Measurements from ENCODE around the gene BTK. TPM values are rescaled to one million over a fixed set of nuclear protein-coding genes. Genes with fewer than 3 reads are reported as not detected.
A peak's percentile ranks its signal among the peaks of the same experiment; 100 is the strongest.

The BTK gene
- total and polyA plus RNA-seq, 2 experiments from 2014 or later, result not detected

DNA sequence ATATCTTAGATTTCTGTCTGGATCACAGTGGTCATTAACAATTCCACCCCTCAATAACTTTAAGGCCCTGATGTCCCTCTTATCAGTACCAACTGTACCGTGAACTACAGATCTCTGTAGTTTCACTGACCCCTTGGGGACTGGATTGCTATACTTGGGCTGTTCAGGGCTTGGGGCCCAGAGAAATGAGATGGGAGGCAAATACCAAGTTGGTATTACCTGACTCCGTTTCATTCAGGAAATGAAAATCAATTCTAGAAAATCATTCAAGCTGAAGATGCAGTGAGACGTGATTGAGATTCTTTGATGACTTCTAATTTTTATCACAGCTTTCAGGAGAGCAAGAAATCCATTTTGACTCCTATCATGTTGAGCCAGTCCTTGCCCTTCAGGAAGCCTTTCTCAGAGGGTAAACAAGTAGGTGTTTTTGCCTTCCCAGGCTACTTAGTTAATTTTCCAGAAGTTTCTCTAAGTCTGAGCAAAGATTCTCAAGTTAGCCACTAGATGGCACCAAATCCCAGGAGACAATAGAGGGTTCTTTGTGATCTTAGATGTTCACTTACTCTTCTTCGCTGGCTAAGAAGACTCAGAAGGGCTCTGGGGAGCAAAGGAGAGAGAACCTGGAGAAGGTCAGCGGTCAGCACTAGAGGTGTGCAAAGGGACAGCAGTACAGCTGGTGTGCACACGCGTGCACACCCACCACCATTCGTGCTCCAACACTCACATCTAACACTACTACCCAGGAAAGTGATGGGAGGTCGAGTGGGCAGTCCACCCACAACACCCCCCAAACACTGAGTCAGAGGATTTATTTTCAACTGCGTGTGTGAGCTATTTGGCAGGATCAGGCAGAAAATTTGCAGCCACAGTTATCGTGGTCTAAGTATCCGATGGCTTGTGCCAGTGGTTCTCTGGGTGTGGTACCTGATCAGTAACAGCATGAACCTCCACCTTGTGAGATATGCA is 29.5 kb upstream of the BTK start:
- Histone ChIP-seq H3F3A (ENCODE audit: insufficient read depth) (0 out of 2 replicates have a peak, but pooled peaks cover 4% of the 10 kb centered on the region), H3K27ac (peak overlapping the region; percentile 43), H3K9ac (peak overlapping the region; percentile 18; the same call in 1 of the 2 replicates), H3K4me2 (ENCODE audit: unreplicated experiment) (peak overlapping the region; percentile 20), H4K20me1 (ENCODE audit: insufficient read depth) (no peaks in the 10 kb centered on the region), H3K4me1 (ENCODE audit: insufficient read depth) (peaks cover 13% of the 10 kb centered on the region; the same call in 1 of the 2 replicates), H3K4me3 (no peak overlapping the region), H3K27me3 (replicated peaks; ENCODE audit: insufficient read depth) (no peaks in the 10 kb centered on the region), H3K79me2 (ENCODE audit: insufficient read depth) (peaks cover 43% of the 10 kb centered on the region), H2AFZ (0 out of 2 replicates have a peak overlapping the region, but pooled peaks have one; percentile 24), H3K9me2 (ENCODE audit: insufficient read depth) (no peaks in the 10 kb centered on the region), H3K36me3 (ENCODE audit: low read depth) (no peaks in the 10 kb centered on the region), H3K9me3 (ENCODE audit: low read depth) (no peaks in the 10 kb centered on the region)
- WGBS, 2 experiments (ENCODE audit: low coverage in 1 of 2, low lambda C conversion rate in 2 of 2, missing lambda C conversion rate in 2 of 2), result 14 to 20% methylated on average over 8 to 10 of the region's 12 CpGs
- DNase-seq, result peak; percentile 66
- in situ Hi-C loops (cut with MboI), result loop anchor here (25.0 kb wide), 1 partner anchor 222 kb away; no protein-coding TSS in a partner anchor
- TF ChIP-seq EZH2phosphoT487 (IDR thresholded peaks at IDR 0.05; ENCODE audit: insufficient read depth, low read depth), result no peak
- TF ChIP-seq EZH2 (IDR thresholded peaks at IDR 0.05; ENCODE audit: insufficient read depth, poor library complexity, severe bottlenecking), result no peak

DNA sequence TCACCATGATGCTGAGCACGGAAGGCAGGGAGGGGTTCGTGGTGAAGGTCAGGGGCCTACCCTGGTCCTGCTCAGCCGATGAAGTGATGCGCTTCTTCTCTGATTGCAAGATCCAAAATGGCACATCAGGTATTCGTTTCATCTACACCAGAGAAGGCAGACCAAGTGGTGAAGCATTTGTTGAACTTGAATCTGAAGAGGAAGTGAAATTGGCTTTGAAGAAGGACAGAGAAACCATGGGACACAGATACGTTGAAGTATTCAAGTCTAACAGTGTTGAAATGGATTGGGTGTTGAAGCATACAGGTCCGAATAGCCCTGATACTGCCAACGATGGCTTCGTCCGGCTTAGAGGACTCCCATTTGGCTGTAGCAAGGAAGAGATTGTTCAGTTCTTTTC is 26.0 kb upstream of the BTK start:
- TF ChIP-seq EZH2phosphoT487 (IDR thresholded peaks at IDR 0.05; ENCODE audit: insufficient read depth, low read depth), result no peak
- no peak for TF ChIP-seq EZH2 (IDR thresholded peaks at IDR 0.05; ENCODE audit: insufficient read depth, poor library complexity, severe bottlenecking)
- H3K36me3 ChIP-seq (ENCODE audit: low read depth), result no peaks in the 10 kb centered on the region
- WGBS, 2 experiments (ENCODE audit: low coverage in 1 of 2, low lambda C conversion rate in 2 of 2, missing lambda C conversion rate in 2 of 2), result 42 to 47% methylated on average over 10 of the region's 10 CpGs
- peaks cover 67% of the 10 kb centered on the region for H3K79me2 ChIP-seq (ENCODE audit: insufficient read depth)
- no peak overlapping the region for H3K4me3 ChIP-seq
- peaks cover 21% of the 10 kb centered on the region; the same call in 1 of the 2 replicates for H3K4me1 ChIP-seq (ENCODE audit: insufficient read depth)
- 0 out of 2 replicates have a peak, but pooled peaks cover 4% of the 10 kb centered on the region for H3F3A ChIP-seq (ENCODE audit: insufficient read depth)
- DNase-seq, result no peak
- no peak overlapping the region for H3K9ac ChIP-seq
- no peak overlapping the region for H2AFZ ChIP-seq
- H3K27ac ChIP-seq, result no peak overlapping the region
- H3K9me3 ChIP-seq (ENCODE audit: low read depth), result no peaks in the 10 kb centered on the region
- H3K27me3 ChIP-seq (replicated peaks; ENCODE audit: insufficient read depth), result no peaks in the 10 kb centered on the region
- in situ Hi-C loops (cut with MboI), result loop anchor here (25.0 kb wide), 1 partner anchor 225 kb away; no protein-coding TSS in a partner anchor
- no peaks in the 10 kb centered on the region; the same call in 1 of the 2 replicates for H4K20me1 ChIP-seq (ENCODE audit: insufficient read depth)
- H3K4me2 ChIP-seq (ENCODE audit: unreplicated experiment), result no peak overlapping the region
- H3K9me2 ChIP-seq (ENCODE audit: insufficient read depth), result no peaks in the 10 kb centered on the region

DNA sequence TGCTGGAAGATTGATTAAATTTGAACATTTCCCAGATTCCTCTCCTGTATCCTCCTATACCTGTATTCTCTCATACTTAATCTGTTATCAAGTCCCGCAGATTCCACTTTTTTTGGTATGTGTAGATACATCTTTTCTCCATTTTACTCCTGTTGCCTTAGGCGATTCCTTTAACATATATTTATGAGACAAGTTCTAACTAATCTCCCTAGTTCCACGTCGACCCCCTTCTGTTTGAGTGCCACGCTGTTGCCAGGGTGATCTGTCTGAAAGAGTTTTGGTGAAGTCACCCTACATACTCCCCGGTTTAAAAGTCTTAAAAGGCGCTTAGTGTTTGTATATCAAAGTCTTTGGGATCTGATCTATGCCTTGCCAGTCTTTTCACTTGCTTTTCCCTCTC is 24.5 kb upstream of the BTK start:
- Histone ChIP-seq H4K20me1 (ENCODE audit: insufficient read depth) (no peaks in the 10 kb centered on the region; the same call in 1 of the 2 replicates), H3K4me3 (peak overlapping the region; percentile 93), H3K27me3 (replicated peaks; ENCODE audit: insufficient read depth) (no peaks in the 10 kb centered on the region), H2AFZ (no peak overlapping the region), H3K9ac (peak overlapping the region; percentile 100), H3K27ac (peak overlapping the region; percentile 27; the same call in 1 of the 2 replicates), H3K4me2 (ENCODE audit: unreplicated experiment) (peak overlapping the region; percentile 99), H3K9me2 (ENCODE audit: insufficient read depth) (no peaks in the 10 kb centered on the region), H3K4me1 (ENCODE audit: insufficient read depth) (0 out of 2 replicates have a peak, but pooled peaks cover 24% of the 10 kb centered on the region), H3K9me3 (ENCODE audit: low read depth) (no peaks in the 10 kb centered on the region), H3K36me3 (ENCODE audit: low read depth) (no peaks in the 10 kb centered on the region), H3K79me2 (ENCODE audit: insufficient read depth) (peaks cover 81% of the 10 kb centered on the region), H3F3A (ENCODE audit: insufficient read depth) (0 out of 2 replicates have a peak, but pooled peaks cover 4% of the 10 kb centered on the region)
- in situ Hi-C loops (cut with MboI), result loop anchor here (25.0 kb wide), 1 partner anchor 227 kb away; no protein-coding TSS in a partner anchor
- 58 to 61% methylated on average over 7 of the region's 7 CpGs for WGBS, 2 experiments (ENCODE audit: low coverage in 1 of 2, low lambda C conversion rate in 2 of 2, missing lambda C conversion rate in 2 of 2)
- TF ChIP-seq EZH2phosphoT487 (IDR thresholded peaks at IDR 0.05; ENCODE audit: insufficient read depth, low read depth), result no peak
- TF ChIP-seq EZH2 (IDR thresholded peaks at IDR 0.05; ENCODE audit: insufficient read depth, poor library complexity, severe bottlenecking), result no peak
- peak; percentile 22 for DNase-seq

DNA sequence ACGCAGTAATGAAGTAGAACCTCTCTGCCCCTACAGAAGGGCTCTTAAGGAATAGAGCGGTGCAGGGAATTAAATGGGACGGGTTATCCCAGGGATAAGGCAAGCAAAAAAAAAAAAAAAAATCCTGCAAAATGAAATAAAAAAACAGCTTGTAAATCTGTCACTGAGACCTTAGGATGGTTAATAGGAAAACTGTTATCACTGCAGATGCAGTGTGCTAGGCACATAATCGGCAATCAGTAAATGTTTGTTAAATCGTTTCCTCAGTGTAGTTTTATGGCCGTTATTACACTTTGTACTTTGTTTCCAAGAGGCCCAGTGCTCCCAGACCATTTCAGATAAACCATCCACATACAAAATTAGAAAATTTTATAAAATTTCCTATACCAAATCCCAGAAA is 23.1 kb upstream of the BTK start:
- no peaks in the 10 kb centered on the region; the same call in 1 of the 2 replicates for H4K20me1 ChIP-seq (ENCODE audit: insufficient read depth)
- no peaks in the 10 kb centered on the region for H3K9me3 ChIP-seq (ENCODE audit: low read depth)
- H3F3A ChIP-seq (ENCODE audit: insufficient read depth), result 0 out of 2 replicates have a peak, but pooled peaks cover 4% of the 10 kb centered on the region
- in situ Hi-C loops (cut with MboI), result loop anchor here (25.0 kb wide), 1 partner anchor 228 kb away; no protein-coding TSS in a partner anchor
- peak overlapping the region; percentile 93 for H3K4me3 ChIP-seq
- 0 to 1% methylated on average over 6 of the region's 6 CpGs for WGBS, 2 experiments (ENCODE audit: low coverage in 1 of 2, low lambda C conversion rate in 2 of 2, missing lambda C conversion rate in 2 of 2)
- H3K4me1 ChIP-seq (ENCODE audit: insufficient read depth), result 0 out of 2 replicates have a peak, but pooled peaks cover 24% of the 10 kb centered on the region
- DNase-seq, result peak; percentile 40
- H3K36me3 ChIP-seq (ENCODE audit: low read depth), result no peaks in the 10 kb centered on the region
- no peaks in the 10 kb centered on the region for H3K27me3 ChIP-seq (replicated peaks; ENCODE audit: insufficient read depth)
- H3K9ac ChIP-seq, result peak overlapping the region; percentile 100
- TF ChIP-seq EZH2 (IDR thresholded peaks at IDR 0.05; ENCODE audit: insufficient read depth, poor library complexity, severe bottlenecking), result no peak
- TF ChIP-seq EZH2phosphoT487 (IDR thresholded peaks at IDR 0.05; ENCODE audit: insufficient read depth, low read depth), result no peak
- H3K79me2 ChIP-seq (ENCODE audit: insufficient read depth), result peaks cover 85% of the 10 kb centered on the region
- no peaks in the 10 kb centered on the region for H3K9me2 ChIP-seq (ENCODE audit: insufficient read depth)
- H3K27ac ChIP-seq, result peak overlapping the region; percentile 98
- H3K4me2 ChIP-seq (ENCODE audit: unreplicated experiment), result peak overlapping the region; percentile 99
- H2AFZ ChIP-seq, result no peak overlapping the region
